ENCODE results near the gene MYEOV. TPM values are rescaled to one million over a fixed set of nuclear protein-coding genes. Genes with fewer than 3 reads are reported as not detected.

MYEOV gene
- total and polyA plus RNA-seq, 2 experiments from 2014 or later = 0.14 TPM; not detected in 1

DNA sequence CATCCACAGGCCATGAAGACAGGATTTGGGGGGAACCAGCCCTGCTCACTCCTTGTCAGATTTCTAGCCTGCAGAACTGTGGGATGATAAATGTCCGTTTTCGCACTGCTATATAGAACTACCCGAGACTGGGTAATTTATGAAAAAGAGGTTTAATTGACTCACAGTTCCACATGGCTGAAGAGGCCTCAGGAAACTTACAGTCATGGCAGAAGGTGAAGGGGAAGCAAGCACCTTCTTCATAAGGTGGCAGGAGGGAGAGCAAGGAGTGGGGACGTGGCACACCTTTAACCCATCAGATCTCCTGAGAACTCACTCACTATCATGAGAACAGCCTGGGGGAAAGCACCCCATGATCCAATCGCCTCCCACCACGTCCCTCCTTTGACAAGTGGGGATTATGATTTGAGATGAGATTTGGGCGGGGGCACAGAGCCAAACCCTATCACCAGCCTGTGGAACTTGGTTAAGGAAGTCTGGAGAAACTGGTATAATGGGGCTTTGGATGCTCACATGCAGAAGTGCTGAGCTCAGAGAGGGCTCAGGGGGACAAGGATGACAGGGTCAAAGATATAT is 50.7 kb downstream of the MYEOV start:
- ATAC-seq (no peak), DNase-seq (ENCODE audit: low spot score) (no peak)
- no peaks in the 10 kb centered on the region for H3K27me3 ChIP-seq (ENCODE audit: insufficient read depth)
- H3K27me3 Mint-ChIP-seq (ENCODE audit: insufficient read depth, low read depth, poor library complexity) = peaks cover 7% of the 10 kb centered on the region
- no peaks in the 10 kb centered on the region; the same call in 2 of the 3 replicates for H3K4me1 Mint-ChIP-seq
- TF ChIP-seq, protein P1, sequence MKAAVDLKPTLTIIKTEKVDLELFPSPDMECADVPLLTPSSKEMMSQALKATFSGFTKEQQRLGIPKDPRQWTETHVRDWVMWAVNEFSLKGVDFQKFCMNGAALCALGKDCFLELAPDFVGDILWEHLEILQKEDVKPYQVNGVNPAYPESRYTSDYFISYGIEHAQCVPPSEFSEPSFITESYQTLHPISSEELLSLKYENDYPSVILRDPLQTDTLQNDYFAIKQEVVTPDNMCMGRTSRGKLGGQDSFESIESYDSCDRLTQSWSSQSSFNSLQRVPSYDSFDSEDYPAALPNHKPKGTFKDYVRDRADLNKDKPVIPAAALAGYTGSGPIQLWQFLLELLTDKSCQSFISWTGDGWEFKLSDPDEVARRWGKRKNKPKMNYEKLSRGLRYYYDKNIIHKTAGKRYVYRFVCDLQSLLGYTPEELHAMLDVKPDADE (IDR thresholded peaks at IDR 0.05) = no peak
- TF ChIP-seq, protein P2, sequence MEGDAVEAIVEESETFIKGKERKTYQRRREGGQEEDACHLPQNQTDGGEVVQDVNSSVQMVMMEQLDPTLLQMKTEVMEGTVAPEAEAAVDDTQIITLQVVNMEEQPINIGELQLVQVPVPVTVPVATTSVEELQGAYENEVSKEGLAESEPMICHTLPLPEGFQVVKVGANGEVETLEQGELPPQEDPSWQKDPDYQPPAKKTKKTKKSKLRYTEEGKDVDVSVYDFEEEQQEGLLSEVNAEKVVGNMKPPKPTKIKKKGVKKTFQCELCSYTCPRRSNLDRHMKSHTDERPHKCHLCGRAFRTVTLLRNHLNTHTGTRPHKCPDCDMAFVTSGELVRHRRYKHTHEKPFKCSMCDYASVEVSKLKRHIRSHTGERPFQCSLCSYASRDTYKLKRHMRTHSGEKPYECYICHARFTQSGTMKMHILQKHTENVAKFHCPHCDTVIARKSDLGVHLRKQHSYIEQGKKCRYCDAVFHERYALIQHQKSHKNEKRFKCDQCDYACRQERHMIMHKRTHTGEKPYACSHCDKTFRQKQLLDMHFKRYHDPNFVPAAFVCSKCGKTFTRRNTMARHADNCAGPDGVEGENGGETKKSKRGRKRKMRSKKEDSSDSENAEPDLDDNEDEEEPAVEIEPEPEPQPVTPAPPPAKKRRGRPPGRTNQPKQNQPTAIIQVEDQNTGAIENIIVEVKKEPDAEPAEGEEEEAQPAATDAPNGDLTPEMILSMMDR (conservative IDR thresholded peaks at IDR 0.05; ENCODE audit: low read depth in 2 of 2) = no peak
- TF ChIP-seq, protein P3, sequence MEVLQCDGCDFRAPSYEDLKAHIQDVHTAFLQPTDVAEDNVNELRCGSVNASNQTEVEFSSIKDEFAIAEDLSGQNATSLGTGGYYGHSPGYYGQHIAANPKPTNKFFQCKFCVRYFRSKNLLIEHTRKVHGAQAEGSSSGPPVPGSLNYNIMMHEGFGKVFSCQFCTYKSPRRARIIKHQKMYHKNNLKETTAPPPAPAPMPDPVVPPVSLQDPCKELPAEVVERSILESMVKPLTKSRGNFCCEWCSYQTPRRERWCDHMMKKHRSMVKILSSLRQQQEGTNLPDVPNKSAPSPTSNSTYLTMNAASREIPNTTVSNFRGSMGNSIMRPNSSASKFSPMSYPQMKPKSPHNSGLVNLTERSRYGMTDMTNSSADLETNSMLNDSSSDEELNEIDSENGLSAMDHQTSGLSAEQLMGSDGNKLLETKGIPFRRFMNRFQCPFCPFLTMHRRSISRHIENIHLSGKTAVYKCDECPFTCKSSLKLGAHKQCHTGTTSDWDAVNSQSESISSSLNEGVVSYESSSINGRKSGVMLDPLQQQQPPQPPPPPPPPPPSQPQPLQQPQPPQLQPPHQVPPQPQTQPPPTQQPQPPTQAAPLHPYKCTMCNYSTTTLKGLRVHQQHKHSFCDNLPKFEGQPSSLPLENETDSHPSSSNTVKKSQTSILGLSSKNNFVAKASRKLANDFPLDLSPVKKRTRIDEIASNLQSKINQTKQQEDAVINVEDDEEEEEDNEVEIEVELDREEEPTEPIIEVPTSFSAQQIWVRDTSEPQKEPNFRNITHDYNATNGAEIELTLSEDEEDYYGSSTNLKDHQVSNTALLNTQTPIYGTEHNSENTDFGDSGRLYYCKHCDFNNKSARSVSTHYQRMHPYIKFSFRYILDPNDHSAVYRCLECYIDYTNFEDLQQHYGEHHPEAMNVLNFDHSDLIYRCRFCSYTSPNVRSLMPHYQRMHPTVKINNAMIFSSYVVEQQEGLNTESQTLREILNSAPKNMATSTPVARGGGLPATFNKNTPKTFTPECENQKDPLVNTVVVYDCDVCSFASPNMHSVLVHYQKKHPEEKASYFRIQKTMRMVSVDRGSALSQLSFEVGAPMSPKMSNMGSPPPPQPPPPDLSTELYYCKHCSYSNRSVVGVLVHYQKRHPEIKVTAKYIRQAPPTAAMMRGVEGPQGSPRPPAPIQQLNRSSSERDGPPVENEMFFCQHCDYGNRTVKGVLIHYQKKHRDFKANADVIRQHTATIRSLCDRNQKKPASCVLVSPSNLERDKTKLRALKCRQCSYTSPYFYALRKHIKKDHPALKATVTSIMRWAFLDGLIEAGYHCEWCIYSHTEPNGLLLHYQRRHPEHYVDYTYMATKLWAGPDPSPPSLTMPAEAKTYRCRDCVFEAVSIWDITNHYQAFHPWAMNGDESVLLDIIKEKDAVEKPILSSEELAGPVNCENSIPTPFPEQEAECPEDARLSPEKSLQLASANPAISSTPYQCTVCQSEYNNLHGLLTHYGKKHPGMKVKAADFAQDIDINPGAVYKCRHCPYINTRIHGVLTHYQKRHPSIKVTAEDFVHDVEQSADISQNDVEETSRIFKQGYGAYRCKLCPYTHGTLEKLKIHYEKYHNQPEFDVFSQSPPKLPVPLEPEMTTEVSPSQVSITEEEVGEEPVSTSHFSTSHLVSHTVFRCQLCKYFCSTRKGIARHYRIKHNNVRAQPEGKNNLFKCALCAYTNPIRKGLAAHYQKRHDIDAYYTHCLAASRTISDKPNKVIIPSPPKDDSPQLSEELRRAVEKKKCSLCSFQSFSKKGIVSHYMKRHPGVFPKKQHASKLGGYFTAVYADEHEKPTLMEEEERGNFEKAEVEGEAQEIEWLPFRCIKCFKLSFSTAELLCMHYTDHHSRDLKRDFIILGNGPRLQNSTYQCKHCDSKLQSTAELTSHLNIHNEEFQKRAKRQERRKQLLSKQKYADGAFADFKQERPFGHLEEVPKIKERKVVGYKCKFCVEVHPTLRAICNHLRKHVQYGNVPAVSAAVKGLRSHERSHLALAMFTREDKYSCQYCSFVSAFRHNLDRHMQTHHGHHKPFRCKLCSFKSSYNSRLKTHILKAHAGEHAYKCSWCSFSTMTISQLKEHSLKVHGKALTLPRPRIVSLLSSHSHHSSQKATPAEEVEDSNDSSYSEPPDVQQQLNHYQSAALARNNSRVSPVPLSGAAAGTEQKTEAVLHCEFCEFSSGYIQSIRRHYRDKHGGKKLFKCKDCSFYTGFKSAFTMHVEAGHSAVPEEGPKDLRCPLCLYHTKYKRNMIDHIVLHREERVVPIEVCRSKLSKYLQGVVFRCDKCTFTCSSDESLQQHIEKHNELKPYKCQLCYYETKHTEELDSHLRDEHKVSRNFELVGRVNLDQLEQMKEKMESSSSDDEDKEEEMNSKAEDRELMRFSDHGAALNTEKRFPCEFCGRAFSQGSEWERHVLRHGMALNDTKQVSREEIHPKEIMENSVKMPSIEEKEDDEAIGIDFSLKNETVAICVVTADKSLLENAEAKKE (CRISPR knock-in tag; IDR thresholded peaks at IDR 0.05) = no peak
- no peak for TF ChIP-seq JUNB (IDR thresholded peaks at IDR 0.05; ENCODE audit: unreplicated experiment)
- TF ChIP-seq, protein P4, sequence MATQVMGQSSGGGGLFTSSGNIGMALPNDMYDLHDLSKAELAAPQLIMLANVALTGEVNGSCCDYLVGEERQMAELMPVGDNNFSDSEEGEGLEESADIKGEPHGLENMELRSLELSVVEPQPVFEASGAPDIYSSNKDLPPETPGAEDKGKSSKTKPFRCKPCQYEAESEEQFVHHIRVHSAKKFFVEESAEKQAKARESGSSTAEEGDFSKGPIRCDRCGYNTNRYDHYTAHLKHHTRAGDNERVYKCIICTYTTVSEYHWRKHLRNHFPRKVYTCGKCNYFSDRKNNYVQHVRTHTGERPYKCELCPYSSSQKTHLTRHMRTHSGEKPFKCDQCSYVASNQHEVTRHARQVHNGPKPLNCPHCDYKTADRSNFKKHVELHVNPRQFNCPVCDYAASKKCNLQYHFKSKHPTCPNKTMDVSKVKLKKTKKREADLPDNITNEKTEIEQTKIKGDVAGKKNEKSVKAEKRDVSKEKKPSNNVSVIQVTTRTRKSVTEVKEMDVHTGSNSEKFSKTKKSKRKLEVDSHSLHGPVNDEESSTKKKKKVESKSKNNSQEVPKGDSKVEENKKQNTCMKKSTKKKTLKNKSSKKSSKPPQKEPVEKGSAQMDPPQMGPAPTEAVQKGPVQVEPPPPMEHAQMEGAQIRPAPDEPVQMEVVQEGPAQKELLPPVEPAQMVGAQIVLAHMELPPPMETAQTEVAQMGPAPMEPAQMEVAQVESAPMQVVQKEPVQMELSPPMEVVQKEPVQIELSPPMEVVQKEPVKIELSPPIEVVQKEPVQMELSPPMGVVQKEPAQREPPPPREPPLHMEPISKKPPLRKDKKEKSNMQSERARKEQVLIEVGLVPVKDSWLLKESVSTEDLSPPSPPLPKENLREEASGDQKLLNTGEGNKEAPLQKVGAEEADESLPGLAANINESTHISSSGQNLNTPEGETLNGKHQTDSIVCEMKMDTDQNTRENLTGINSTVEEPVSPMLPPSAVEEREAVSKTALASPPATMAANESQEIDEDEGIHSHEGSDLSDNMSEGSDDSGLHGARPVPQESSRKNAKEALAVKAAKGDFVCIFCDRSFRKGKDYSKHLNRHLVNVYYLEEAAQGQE (IDR thresholded peaks at IDR 0.05; ENCODE audit: unreplicated experiment) = no peak
- TF ChIP-seq ZNF331 (CRISPR knock-in tag; IDR thresholded peaks at IDR 0.05; ENCODE audit: low read depth) = no peak
- TF ChIP-seq STAT1 (IDR thresholded peaks at IDR 0.05; ENCODE audit: unreplicated experiment) = no peak
- no peak for TF ChIP-seq EZH2phosphoT487 (IDR thresholded peaks at IDR 0.05; ENCODE audit: unreplicated experiment)
- no peak for TF ChIP-seq ZNF114 (CRISPR knock-in tag; IDR thresholded peaks at IDR 0.05)
- TF ChIP-seq POLR2AphosphoS5 (IDR thresholded peaks at IDR 0.05; ENCODE audit: low read depth) = no peak
- TF ChIP-seq CREB1 (CRISPR knock-in tag; IDR thresholded peaks at IDR 0.05; ENCODE audit: low read depth) = no peak
- no peaks in the 10 kb centered on the region for H3K9me2 ChIP-seq (ENCODE audit: insufficient read depth)
- no peaks in the 10 kb centered on the region for H3F3A ChIP-seq (replicated peaks; ENCODE audit: low read depth)
- H3K4me2 ChIP-seq = no peak overlapping the region
- peaks cover 3% of the 10 kb centered on the region; the same call in 2 of the 3 replicates for H3K36me3 Mint-ChIP-seq (ENCODE audit: low read depth)
- no peak overlapping the region for H3K4me3 Mint-ChIP-seq
- H3K4me1 ChIP-seq (ENCODE audit: insufficient read depth) = no peaks in the 10 kb centered on the region
- H3K79me2 ChIP-seq (replicated peaks; ENCODE audit: insufficient read depth) = no peaks in the 10 kb centered on the region
- no peaks in the 10 kb centered on the region for H4K20me1 ChIP-seq (replicated peaks; ENCODE audit: insufficient read depth)
- H2AFZ ChIP-seq = no peak overlapping the region
- no peak overlapping the region for H3K27ac ChIP-seq (ENCODE audit: low read depth)
- H3K4me3 ChIP-seq = no peak overlapping the region
- no peaks in the 10 kb centered on the region for H3K36me3 ChIP-seq (ENCODE audit: insufficient read depth)
- no peak overlapping the region for H3K27ac Mint-ChIP-seq
- peaks cover 19% of the 10 kb centered on the region for H3K9me3 Mint-ChIP-seq
